Measurements from ENCODE around the gene SH3BGRL. TPM values are rescaled to one million over a fixed set of nuclear protein-coding genes. Genes with fewer than 3 reads are reported as not detected.

The SH3BGRL gene
- total RNA-seq, 2 donors from 2014 or later = 81.3 to 97.0 TPM

Other genes with a start within 250 kb of the SH3BGRL start
- 1 to 10 TPM; 1.1 to 1.6 TPM for gene HMGN5, start 189 bp upstream of the SH3BGRL start, total RNA-seq